Left lung (tissue), 10 donors: Measurements from ENCODE around the gene PSD. TPM values are rescaled to one million over a fixed set of nuclear protein-coding genes. Genes with fewer than 3 reads are reported as not detected.
A peak's percentile ranks its signal among the peaks of the same experiment; 100 is the strongest.

Source experiments
- ATAC-seq: fragments of 200-7000 bp; cut with Tn5 transposase; one replicate; pipeline ENCODE4 v1.9.1; 2020; ENCODE audit warnings: moderate library complexity
- DNase-seq, 4 donors: peaks; one replicate each; pipeline ENCODE4 v3.0.0-alpha.2; 2013 to 2020
- H3K27ac ChIP-seq, 2 donors: fragments of 200-600 bp; sonication (generic) in 1 of 2; one replicate each; pipeline versions ENCODE4 v1.5.0 to v1.8.0; 2020 to 2021
- H3K27me3 ChIP-seq, 2 donors: fragments of 200-600 bp; sonication (generic) in 1 of 2; one replicate each; pipeline versions ENCODE4 v1.5.0 to v1.8.0; 2020 to 2021
- H3K36me3 ChIP-seq, 2 donors: fragments of 200-600 bp; sonication (generic) in 1 of 2; one replicate each; pipeline versions ENCODE4 v1.5.0 to v1.8.0; 2020 to 2021
- H3K4me1 ChIP-seq, 2 donors: fragments of 200-600 bp; one replicate each; pipeline ENCODE4 v1.8.0; 2021
- H3K4me3 ChIP-seq, 2 donors: fragments of 200-600 bp; sonication (generic) in 1 of 2; one replicate each; pipeline versions ENCODE4 v1.5.0 to v1.8.0; 2020 to 2021; ENCODE audit warnings: mild to moderate bottlenecking in 1 of 2
- H3K9me3 ChIP-seq, 2 donors: fragments of 200-600 bp; sonication (generic) in 1 of 2; one replicate each; pipeline versions ENCODE4 v1.5.0 to v1.8.0; 2020 to 2021
- CTCF ChIP-seq, 2 donors: fragments of 200-600 bp; sonication (generic) in 1 of 2; IDR thresholded peaks; one replicate each; pipeline versions ENCODE4 v1.5.0 to v1.8.0; 2021; ENCODE audit warnings: antibody characterized with exemption in 2 of 2
- intact Hi-C, 2 donors: fragments of 100-400 bp; cut with DNase I; formaldehyde crosslinking; loops; one replicate each; pipeline versions ENCODE4 v1.11.2 to v1.14.2; 2022
- polyA plus RNA-seq, 6 donors: library from polyadenylated mRNA; unstranded; fragments of 120-200 nt; gene quantifications; one replicate each; pipeline ENCODE4 v1.2.1, GENCODE V29; 2013; ENCODE audit not compliant: insufficient read length in 6 of 6
- total RNA-seq, 2 donors: library from RNA; stranded (reverse); fragmentation: NEBNext Ultra II Directional; extraction: Animal tissue kit (Norgen Biotek cat#: 25700); gene quantifications; one replicate each; pipeline ENCODE4 v1.2.1, GENCODE V29; 2021
- donor health status: DM: no; HTN: yes; CAD: no.
- donor health status: DM: no; HTN: no; CAD: no.

Gene PSD
- total and polyA plus RNA-seq, 8 donors: 1.4 to 15.1 (median 9.9) TPM

GRCh38 chr10:102420714-102421506 lies 2.3 kb upstream of the PSD start, which contains the start of gene FBXL15:
FBXL15 (plus strand) TSS chr10:102420836; CDS start chr10:102421130, 294 bp downstream.
- Histone ChIP-seq H3K36me3 (peaks cover 0 to 21% of the 10 kb centered on the region in 2 donors), H3K27me3 (peaks cover 0 to 39% of the 10 kb centered on the region in 2 donors), H3K4me3 (peak within 1 kb of the TSS; percentile 72 to 98), H3K27ac (peak within 1 kb of the TSS; percentile 90 to 91), H3K4me1 (peaks cover 17 to 39% of the 10 kb centered on the region in 2 donors), H3K9me3 (no peaks in the 10 kb centered on the region)
- ATAC-seq: peak; percentile 80
- peak; percentile 96 to 98 (median 97) for DNase-seq
- intact Hi-C loops: no loop called here
- TF ChIP-seq CTCF (IDR thresholded peaks at IDR 0.05): peak in 1 of 2 donors; percentile 14

- Histone ChIP-seq H3K4me1 (peaks cover 17 to 39% of the 10 kb centered on the region in 2 donors), H3K4me3 (peak overlapping the region; percentile 72 to 98), H3K9me3 (no peaks in the 10 kb centered on the region), H3K27me3 (peaks cover 0 to 45% of the 10 kb centered on the region in 2 donors), H3K27ac (peak overlapping the region; percentile 90 to 91), H3K36me3 (peaks cover 0 to 21% of the 10 kb centered on the region in 2 donors)
- no peak for ATAC-seq
- TF ChIP-seq CTCF (IDR thresholded peaks at IDR 0.05): no peak
- intact Hi-C loops: no loop called here
- DNase-seq: peak in 1 of 4 donors; percentile 65
Observed at GRCh38 chr10:102420181-102420713, 1.7 kb upstream of the PSD start.

- H3K27ac ChIP-seq: no peak overlapping the region
- no peaks in the 10 kb centered on the region for H3K9me3 ChIP-seq
- H3K4me3 ChIP-seq: peak overlapping the region; percentile 72 to 98
- peaks cover 0 to 53% of the 10 kb centered on the region in 2 donors for H3K27me3 ChIP-seq
- intact Hi-C loops: no loop called here
- H3K36me3 ChIP-seq: peaks cover 0 to 16% of the 10 kb centered on the region in 2 donors
- ATAC-seq (peak; percentile 6), DNase-seq (peak in 2 of 4 donors; percentile 67 to 89)
- peaks cover 17 to 39% of the 10 kb centered on the region in 2 donors for H3K4me1 ChIP-seq
- TF ChIP-seq CTCF (IDR thresholded peaks at IDR 0.05): no peak
Observed at GRCh38 chr10:102419269-102420180, 940 bp upstream of the PSD start.

- Histone ChIP-seq H3K36me3 (no peaks in the 10 kb centered on the region), H3K9me3 (no peaks in the 10 kb centered on the region), H3K27me3 (peaks cover 8 to 81% of the 10 kb centered on the region in 2 donors), H3K4me3 (no peak overlapping the region), H3K4me1 (peaks cover 10 to 17% of the 10 kb centered on the region in 2 donors), H3K27ac (no peak overlapping the region)
- DNase-seq (peak in 1 of 4 donors; percentile 71), ATAC-seq (no peak)
- intact Hi-C loops: no loop called here
- TF ChIP-seq CTCF (IDR thresholded peaks at IDR 0.05): no peak
Observed at GRCh38 chr10:102416695-102417094, 1.9 kb downstream of the PSD start.
